GM19372 (cell line): ENCODE results near the gene TPSG1.
"Not testable (repeated sequence)": the region's sequence is repeated elsewhere in the genome, so short reads cannot be mapped to it uniquely, and the experiment has no call there.

Source experiments
- ATAC-seq: cut with Tn5 transposase; IDR thresholded peaks from one replicate; pipeline ENCODE4 v1.9.1; 2021; ENCODE audit warnings: mild to moderate bottlenecking, low read depth, moderate library complexity; ENCODE audit not compliant: unreplicated experiment

Gene TPSG1

GRCh38 chr16:1198671-1199346, 26.3 kb downstream of the TPSG1 start:
- not testable (repeated sequence) for ATAC-seq

DNA sequence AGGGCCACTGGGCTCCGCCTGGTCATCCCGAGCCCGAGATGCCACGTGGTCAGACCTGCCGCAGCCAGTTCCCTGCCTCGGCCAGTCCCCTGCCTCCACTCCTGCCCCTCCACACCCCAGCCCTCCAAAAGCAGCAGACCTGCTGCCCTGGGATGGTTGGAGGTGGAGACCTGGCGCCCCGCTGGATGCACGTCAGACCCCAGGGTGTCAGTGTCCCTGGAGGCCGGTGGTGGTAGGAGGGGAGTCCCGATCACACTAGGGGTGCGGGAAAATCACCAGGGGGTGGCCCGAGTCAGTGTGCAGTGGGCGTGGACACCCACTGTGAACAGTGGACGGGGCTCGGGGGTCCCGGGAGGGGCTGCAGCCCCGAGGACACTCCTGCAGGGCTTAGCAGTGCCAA, 26.9 kb downstream of the TPSG1 start:
- ATAC-seq: no peak

GRCh38 chr16:1197237-1197866, 27.7 kb downstream of the TPSG1 start:
- ATAC-seq: no peak

- no peak for ATAC-seq
Measured at GRCh38 chr16:1196494-1196893, 28.6 kb downstream of the TPSG1 start.

- ATAC-seq: no peak
Measured at GRCh38 chr16:1195393-1195666, 29.7 kb downstream of the TPSG1 start.

DNA sequence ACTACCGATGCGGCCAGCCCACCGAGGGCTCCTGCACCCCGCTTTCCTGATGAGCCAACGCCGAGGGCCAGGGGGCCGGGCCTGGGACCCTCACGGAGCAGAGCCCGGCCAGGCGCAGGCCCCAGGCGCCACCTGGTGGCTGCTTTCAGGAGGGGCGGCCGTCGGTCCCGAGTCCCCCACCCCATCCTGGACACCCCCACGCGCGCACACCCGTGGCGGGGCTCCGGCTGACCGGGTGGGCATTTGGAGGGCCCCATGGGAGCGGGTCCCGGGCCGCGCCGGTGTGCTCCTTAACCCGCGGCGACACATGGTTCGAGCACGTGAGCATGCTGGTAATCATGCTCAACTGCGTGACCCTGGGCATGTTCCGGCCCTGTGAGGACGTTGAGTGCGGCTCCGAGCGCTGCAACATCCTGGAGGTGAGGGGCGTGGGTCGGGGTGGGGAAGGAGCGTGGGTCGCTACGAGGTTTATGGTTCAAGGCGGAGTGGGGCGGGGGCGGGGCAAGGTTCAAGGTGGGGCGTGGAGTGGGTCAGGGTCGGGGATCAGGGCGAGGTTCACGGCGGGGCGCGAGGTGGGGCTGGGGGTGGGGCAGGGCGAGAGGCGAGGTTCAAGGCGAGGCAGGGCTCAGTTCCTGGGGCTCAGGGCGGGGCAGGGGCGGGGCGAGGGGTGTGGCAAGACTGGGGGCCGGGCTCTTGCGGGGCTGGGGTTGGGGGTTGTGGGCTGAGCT, 30.2 kb downstream of the TPSG1 start:
- no peak for ATAC-seq

DNA sequence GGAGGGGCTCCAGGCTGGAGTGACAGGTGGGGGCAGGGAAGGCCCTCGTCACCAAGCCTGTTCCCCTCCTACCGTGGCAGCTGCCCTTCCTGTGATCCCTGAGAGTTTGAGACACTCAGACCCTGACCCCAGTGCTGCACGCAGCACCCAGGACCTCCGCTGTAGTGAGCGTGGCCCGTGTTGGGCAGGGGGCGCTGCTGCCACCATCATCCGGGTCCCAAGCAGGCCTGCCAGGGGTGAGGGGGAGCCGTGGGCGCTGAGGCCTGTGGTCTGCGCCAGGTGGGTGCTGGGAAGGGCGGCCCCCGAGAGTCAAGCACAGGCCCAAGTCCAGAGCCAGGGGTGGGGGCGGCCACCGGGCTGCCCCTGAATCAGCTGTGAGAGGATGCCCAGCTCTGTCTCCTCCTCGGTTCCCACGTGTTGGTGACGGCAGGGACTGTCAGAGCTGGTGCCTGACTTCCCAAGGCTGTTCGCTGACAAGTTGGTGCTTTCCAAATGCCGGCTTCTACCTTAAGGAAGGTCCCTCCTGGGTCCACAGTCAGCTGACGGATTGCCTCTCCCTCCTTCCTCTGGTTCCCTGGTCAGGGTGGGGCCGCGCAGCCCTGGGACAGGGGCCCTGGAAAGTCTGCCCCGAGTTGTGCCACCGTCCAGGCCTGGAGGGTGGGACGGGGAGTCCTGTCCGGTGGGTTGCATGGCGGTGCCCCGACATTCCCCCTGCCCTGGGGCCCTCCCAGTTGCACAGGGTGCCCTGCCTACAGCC, 31.1 kb downstream of the TPSG1 start:
- no peak for ATAC-seq

DNA sequence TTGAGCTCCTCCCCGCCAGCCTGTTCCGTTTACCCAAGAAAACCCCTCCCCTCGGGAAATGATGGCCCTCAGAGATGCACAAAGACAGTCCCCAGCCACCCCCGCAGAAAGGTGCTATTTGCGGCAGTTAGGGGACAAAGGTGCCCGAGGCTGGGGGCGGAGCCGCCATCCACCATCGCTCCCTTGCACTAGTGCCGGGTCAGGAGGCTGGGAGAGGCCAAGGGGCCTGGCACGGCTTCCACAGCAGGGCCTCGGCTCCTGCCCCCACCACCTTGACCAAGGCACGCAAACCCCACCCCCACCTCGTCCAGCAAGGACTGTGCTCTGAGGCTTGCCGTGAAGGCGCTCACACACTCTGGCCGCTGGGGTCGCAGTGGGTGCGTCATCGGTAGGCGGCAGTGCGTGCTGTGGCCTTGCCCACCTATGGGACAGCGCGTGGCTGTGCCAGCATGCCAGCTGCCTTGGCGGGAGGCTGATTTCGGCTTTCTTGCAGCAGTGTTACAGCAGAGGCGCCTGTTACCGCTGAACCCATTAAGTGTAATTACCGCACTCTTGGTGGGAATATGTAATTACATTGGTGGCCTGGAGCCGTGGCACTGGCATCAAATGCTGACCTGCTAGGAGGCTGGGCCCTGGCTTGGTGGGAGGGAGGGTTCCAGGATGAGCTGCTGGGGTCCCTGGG, 31.8 kb downstream of the TPSG1 start:
- ATAC-seq: no peak

GRCh38 chr16:1192384-1193073, 32.5 kb downstream of the TPSG1 start:
- no peak for ATAC-seq

DNA sequence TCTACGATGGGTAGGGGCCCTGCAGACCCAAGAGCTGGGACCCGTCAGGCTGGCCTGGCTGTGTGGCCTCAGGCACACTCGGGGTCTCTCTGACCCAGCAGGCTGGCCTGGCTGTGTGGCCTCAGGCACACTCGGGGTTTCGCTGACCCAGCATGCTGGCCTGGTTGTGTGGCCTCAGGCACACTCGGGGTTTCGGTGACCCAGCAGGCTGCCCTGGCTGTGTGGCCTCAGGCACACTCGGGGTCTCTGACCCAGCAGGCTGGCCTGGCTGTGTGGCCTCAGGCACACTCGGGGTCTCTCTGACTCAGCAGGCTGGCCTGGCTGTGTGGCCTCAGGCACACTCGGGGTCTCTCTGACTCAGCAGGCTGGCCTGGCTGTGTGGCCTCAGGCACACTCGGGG, 34.3 kb downstream of the TPSG1 start:
- ATAC-seq: not testable (repeated sequence)

GRCh38 chr16:1189455-1189854, 35.6 kb downstream of the TPSG1 start:
- ATAC-seq: no peak

GRCh38 chr16:1188432-1189189, 36.5 kb downstream of the TPSG1 start:
- ATAC-seq: no peak

DNA sequence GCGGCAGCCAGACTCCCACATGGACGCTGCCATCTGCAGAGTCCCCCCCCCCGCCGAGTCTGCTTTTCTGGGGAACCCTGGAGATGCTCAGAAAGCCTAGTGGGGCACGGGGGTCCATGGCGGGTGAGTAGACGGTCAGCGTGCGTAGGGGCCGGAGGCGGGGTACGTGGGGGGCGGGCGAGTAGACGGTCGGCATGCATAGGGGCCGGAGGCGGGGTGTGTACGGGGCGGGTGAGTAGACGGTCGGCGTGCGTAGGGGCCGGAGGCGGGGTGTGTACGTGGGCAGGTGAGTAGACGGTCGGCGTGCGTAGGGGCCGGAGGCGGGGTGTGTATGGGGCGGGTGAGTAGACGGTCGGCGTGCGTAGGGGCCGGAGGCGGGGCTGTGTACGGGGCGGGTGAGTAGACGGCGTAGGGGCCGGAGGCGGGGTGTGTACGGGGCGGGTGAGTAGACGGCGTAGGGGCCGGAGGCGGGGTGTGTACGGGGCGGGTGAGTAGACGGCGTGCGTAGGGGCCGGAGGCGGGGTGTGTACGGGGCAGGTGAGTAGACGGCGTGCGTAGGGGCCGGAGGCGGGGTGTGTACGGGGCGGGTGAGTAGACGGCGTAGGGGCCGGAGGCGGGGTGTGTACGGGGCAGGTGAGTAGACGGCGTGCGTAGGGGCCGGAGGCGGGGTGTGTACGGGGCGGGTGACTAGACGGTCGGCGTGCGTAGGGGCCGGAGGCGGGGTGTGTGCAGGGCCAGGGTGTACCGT, 39.4 kb downstream of the TPSG1 start:
- not testable (repeated sequence) for ATAC-seq

GRCh38 chr16:1184980-1185379, 40.1 kb downstream of the TPSG1 start:
- ATAC-seq: no peak

DNA sequence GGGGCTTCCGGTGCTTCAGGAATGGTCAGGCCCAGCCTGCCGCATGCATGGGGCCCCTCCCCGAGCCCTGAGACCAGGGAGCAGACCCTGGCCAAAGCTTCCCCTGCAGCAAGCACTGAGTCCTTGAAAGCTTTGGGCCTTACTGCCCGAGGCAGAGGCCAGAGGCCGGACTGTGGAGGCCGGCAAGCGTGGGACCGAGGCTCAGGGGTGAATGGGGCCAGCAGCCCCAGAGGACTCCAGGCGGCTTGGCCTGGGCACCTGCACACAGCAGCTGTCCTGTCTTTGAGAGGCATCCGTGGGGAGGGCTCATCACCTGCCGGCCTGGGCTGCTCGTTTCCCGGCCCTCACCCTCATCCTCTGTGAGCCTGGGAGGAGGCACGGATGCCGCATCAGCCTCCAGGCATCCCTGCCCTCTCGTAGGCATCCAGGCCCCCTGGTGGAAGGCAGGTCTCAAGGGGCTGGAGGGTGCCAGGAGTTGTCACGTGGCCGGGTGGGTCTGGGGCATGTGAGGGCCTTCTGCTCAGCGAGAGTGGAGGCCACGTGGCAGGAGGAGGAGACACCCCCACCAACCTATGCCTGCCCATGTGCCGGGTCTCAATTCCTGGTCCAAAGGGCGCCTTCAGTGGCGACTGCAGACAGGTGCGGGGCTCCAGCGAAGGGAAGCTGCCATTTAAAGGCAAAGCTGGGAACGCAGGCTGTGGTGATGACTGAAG, 40.8 kb downstream of the TPSG1 start:
- ATAC-seq: no peak

DNA sequence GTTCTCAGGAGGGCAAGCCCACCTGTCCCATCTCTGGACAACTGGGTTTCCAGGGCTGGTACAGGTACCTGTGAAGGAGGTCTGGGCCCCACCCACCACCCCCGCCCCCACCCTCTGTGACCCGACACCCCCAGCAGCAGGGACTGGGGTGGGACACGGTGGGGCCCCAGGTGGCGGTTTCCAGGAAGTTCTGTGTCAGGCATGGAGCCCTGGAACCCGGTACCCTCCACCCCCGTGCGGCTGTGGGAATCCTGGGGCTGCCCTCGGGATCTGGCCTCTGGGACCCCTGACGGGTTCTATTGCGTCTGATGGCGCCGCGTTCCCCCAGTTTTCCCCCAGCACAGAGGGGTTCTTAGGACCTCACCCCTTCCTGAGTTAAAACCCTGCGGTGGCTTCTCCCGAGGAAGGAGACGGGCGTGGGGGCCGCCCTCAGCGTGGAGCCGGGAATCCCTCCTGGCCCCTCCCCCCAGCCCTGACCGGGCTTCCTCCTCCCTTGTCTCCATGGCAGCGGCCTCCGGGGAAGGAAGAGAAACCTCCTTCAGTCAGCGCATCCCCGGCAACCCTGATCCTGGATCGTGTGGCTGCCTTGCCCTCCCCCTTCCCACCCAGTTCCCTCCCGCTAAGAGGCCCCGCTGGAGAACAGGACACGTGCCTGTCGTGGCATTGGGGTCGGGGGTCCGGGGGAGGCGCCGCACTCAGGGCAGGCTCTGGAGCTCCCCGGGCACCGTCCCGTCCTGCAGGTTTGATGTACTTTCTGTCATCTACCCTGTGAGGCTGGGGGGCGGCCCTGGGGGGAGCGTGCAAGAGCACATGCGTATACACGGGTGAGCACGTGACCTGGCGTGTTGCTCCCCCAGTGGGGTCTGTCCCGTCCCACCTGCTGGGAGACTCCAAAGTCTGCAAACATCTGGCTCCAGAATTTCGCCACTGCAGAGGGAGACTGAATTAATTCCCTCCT, 41.8 kb downstream of the TPSG1 start:
- ATAC-seq: no peak

GRCh38 chr16:1182316-1182671, 42.8 kb downstream of the TPSG1 start:
- ATAC-seq: no peak
